Measurements from ENCODE around the gene MDH1.

GRCh38 chr2:63622751-63623150 lies 34.0 kb downstream of the MDH1 start:
- TF ChIP-seq CTCF (conservative IDR thresholded peaks at IDR 0.05; ENCODE audit: low read length) (no peak), EZH2phosphoT487 (IDR thresholded peaks at IDR 0.05; ENCODE audit: borderline replicate concordance, low read depth, low read length) (no peak)
